Left lung (tissue), 10 donors: Measurements from ENCODE around the gene MIAT. TPM values are rescaled to one million over a fixed set of nuclear protein-coding genes. Genes with fewer than 3 reads are reported as not detected.

Experiments used
- ATAC-seq: fragments of 200-7000 bp; cut with Tn5 transposase; one replicate; pipeline ENCODE4 v1.9.1; 2020; ENCODE audit warnings: moderate library complexity
- DNase-seq, 4 donors: peaks; one replicate each; pipeline ENCODE4 v3.0.0-alpha.2; 2013 to 2020
- H3K27ac ChIP-seq, 2 donors: fragments of 200-600 bp; sonication (generic) in 1 of 2; one replicate each; pipeline versions ENCODE4 v1.5.0 to v1.8.0; 2020 to 2021
- H3K27me3 ChIP-seq, 2 donors: fragments of 200-600 bp; sonication (generic) in 1 of 2; one replicate each; pipeline versions ENCODE4 v1.5.0 to v1.8.0; 2020 to 2021
- H3K36me3 ChIP-seq, 2 donors: fragments of 200-600 bp; sonication (generic) in 1 of 2; one replicate each; pipeline versions ENCODE4 v1.5.0 to v1.8.0; 2020 to 2021
- H3K4me1 ChIP-seq, 2 donors: fragments of 200-600 bp; one replicate each; pipeline ENCODE4 v1.8.0; 2021
- H3K4me3 ChIP-seq, 2 donors: fragments of 200-600 bp; sonication (generic) in 1 of 2; one replicate each; pipeline versions ENCODE4 v1.5.0 to v1.8.0; 2020 to 2021; ENCODE audit warnings: mild to moderate bottlenecking in 1 of 2
- H3K9me3 ChIP-seq, 2 donors: fragments of 200-600 bp; sonication (generic) in 1 of 2; one replicate each; pipeline versions ENCODE4 v1.5.0 to v1.8.0; 2020 to 2021
- CTCF ChIP-seq, 2 donors: fragments of 200-600 bp; sonication (generic) in 1 of 2; IDR thresholded peaks; one replicate each; pipeline versions ENCODE4 v1.5.0 to v1.8.0; 2021; ENCODE audit warnings: antibody characterized with exemption in 2 of 2
- intact Hi-C, 2 donors: fragments of 100-400 bp; cut with DNase I; formaldehyde crosslinking; loops; one replicate each; pipeline versions ENCODE4 v1.11.2 to v1.14.2; 2022
- polyA plus RNA-seq, 6 donors: library from polyadenylated mRNA; unstranded; fragments of 120-200 nt; gene quantifications; one replicate each; pipeline ENCODE4 v1.2.1, GENCODE V29; 2013; ENCODE audit not compliant: insufficient read length in 6 of 6
- total RNA-seq, 2 donors: library from RNA; stranded (reverse); fragmentation: NEBNext Ultra II Directional; extraction: Animal tissue kit (Norgen Biotek cat#: 25700); gene quantifications; one replicate each; pipeline ENCODE4 v1.2.1, GENCODE V29; 2021
- donor health status: DM: no; HTN: yes; CAD: no.
- donor health status: DM: no; HTN: no; CAD: no.

Gene MIAT
- total and polyA plus RNA-seq, 8 donors = 1.7 to 11.2 (median 2.8) TPM

GRCh38 chr22:26616650-26617049, 40.7 kb upstream of the MIAT start:
- DNase-seq (no peak), ATAC-seq (no peak)
- no peak overlapping the region for H3K27ac ChIP-seq
- peaks cover 0 to 36% of the 10 kb centered on the region in 2 donors for H3K4me1 ChIP-seq
- no peak overlapping the region for H3K4me3 ChIP-seq
- peaks cover 0 to 10% of the 10 kb centered on the region in 2 donors for H3K27me3 ChIP-seq
- no peaks in the 10 kb centered on the region for H3K36me3 ChIP-seq
- no peak for TF ChIP-seq CTCF (IDR thresholded peaks at IDR 0.05)
- intact Hi-C loops = no loop called here
- H3K9me3 ChIP-seq = no peaks in the 10 kb centered on the region

- no peaks in the 10 kb centered on the region for H3K9me3 ChIP-seq
- peaks cover 0 to 36% of the 10 kb centered on the region in 2 donors for H3K4me1 ChIP-seq
- DNase-seq (peak in 2 of 4 donors; percentile 44 to 82), ATAC-seq (peak; percentile 71)
- no peaks in the 10 kb centered on the region for H3K36me3 ChIP-seq
- H3K4me3 ChIP-seq = no peak within 1 kb of the TSS
- no peak for TF ChIP-seq CTCF (IDR thresholded peaks at IDR 0.05)
- peak within 1 kb of the TSS in 1 of 2 donors; percentile 57 for H3K27ac ChIP-seq
- peaks cover 0 to 10% of the 10 kb centered on the region in 2 donors for H3K27me3 ChIP-seq
- intact Hi-C loops = no loop called here
These were observed 39.9 kb upstream of the MIAT start, which contains the start of gene CRYBB1 for GRCh38 chr22:26617271-26618199. Gene CRYBB1, minus strand, starts transcription at chr22:26618027. Its CDS starts 1,708 bp downstream, at chr22:26616319.

DNA sequence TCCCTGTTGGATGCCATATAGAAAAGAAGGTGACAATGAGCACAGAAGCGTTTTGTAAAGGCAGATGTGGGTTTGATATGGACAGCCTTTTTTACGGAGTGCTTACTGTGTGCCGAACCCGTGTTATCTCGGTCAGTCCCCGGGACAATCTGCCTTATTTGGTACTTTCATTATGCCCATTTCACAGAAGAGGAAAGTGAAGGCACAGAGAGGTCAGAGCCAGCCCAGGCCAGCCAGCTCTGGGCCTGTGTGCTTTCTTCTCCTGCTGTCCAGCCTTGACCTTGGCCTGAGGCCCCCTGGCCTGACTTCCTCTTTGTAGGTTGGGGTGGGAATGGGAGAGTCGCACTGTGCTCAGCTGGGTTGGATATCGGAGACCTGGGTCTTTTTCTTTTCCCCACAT, 38.9 kb upstream of the MIAT start:
- ATAC-seq (no peak), DNase-seq (no peak)
- intact Hi-C loops = no loop called here
- Histone ChIP-seq H3K27me3 (peaks cover 0 to 10% of the 10 kb centered on the region in 2 donors), H3K36me3 (no peaks in the 10 kb centered on the region), H3K4me3 (no peak overlapping the region), H3K9me3 (no peaks in the 10 kb centered on the region), H3K27ac (peak overlapping the region in 1 of 2 donors; percentile 57), H3K4me1 (peaks cover 0 to 36% of the 10 kb centered on the region in 2 donors)
- TF ChIP-seq CTCF (IDR thresholded peaks at IDR 0.05) = no peak

DNA sequence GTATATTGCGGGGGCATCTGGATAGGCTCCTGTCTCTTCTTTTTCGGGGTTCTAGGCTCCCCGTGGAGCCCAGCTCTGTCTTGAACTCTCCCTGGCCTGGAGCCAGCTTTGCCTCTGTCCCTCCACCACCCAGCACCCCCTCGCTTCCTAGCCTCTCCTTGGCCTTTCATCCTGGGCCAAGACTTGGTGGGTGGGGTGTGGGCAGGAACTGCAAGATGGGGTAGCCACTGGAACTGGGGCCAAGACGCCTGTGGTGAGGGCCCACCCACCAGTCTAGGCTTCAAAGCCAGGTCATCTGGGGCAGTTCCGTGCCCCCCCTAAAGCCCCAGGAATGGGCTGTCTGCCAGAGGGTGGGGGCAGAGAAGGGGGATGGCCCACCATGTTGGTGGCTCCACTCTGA, 37.9 kb upstream of the MIAT start:
- DNase-seq (peak in 2 of 4 donors; percentile 18 to 50), ATAC-seq (no peak)
- H3K27ac ChIP-seq = peak overlapping the region in 1 of 2 donors; percentile 16
- no peak overlapping the region for H3K4me3 ChIP-seq
- H3K36me3 ChIP-seq = no peaks in the 10 kb centered on the region
- intact Hi-C loops = no loop called here
- no peak for TF ChIP-seq CTCF (IDR thresholded peaks at IDR 0.05)
- no peaks in the 10 kb centered on the region for H3K9me3 ChIP-seq
- H3K27me3 ChIP-seq = peaks cover 0 to 9% of the 10 kb centered on the region in 2 donors
- peaks cover 0 to 36% of the 10 kb centered on the region in 2 donors for H3K4me1 ChIP-seq

GRCh38 chr22:26620197-26620596, 37.2 kb upstream of the MIAT start:
- Histone ChIP-seq H3K27ac (no peak overlapping the region), H3K9me3 (no peaks in the 10 kb centered on the region), H3K4me3 (no peak overlapping the region), H3K36me3 (no peaks in the 10 kb centered on the region), H3K4me1 (peaks cover 0 to 36% of the 10 kb centered on the region in 2 donors), H3K27me3 (peaks cover 0 to 4% of the 10 kb centered on the region in 2 donors)
- no peak for TF ChIP-seq CTCF (IDR thresholded peaks at IDR 0.05)
- intact Hi-C loops = no loop called here
- DNase-seq (no peak), ATAC-seq (no peak)
